H4 (cell line): ENCODE results near the gene PPP4R4. TPM values are rescaled to one million over a fixed set of nuclear protein-coding genes. Genes with fewer than 3 reads are reported as not detected.
"Not testable (repeated sequence)": the region's sequence is repeated elsewhere in the genome, so short reads cannot be mapped to it uniquely, and the experiment has no call there.

ENCODE experiments used
- DNase-seq: peaks from one replicate; pipeline ENCODE4 v3.0.0-alpha.2; 2015; ENCODE audit warnings: low spot score
- total RNA-seq: library from RNA; depleted of rRNA; stranded (reverse); fragments of >200 nt; shearing (Covaris generic); gene quantifications from 2 replicates; pipeline ENCODE4 v1.2.3, GENCODE V29; 2014

The PPP4R4 gene
- total RNA-seq, 1 experiment from 2014 or later = 3.8 TPM

- no peak for DNase-seq
These were observed 30.4 kb upstream of the PPP4R4 start for GRCh38 chr14:94143711-94144110.

- no peak for DNase-seq
These were observed 29.4 kb upstream of the PPP4R4 start for GRCh38 chr14:94144765-94145164.

GRCh38 chr14:94145902-94146527 lies 28.1 kb upstream of the PPP4R4 start:
- DNase-seq = peak; percentile 42

GRCh38 chr14:94152676-94153075 lies 21.4 kb upstream of the PPP4R4 start:
- no peak for DNase-seq

- DNase-seq = no peak
These were observed 20.3 kb upstream of the PPP4R4 start for GRCh38 chr14:94153750-94154342.

GRCh38 chr14:94156143-94156542 lies 18.0 kb upstream of the PPP4R4 start:
- not testable (repeated sequence) for DNase-seq

- no peak for DNase-seq
These were observed 16.9 kb upstream of the PPP4R4 start for GRCh38 chr14:94157197-94157596.

GRCh38 chr14:94158239-94158883 lies 15.8 kb upstream of the PPP4R4 start:
- DNase-seq = no peak

- no peak for DNase-seq
These were observed 13.1 kb upstream of the PPP4R4 start for GRCh38 chr14:94161058-94161457.

- peak; percentile 21 for DNase-seq
These were observed 12.1 kb upstream of the PPP4R4 start for GRCh38 chr14:94161981-94162380.

- no peak for DNase-seq
These were observed 11.7 kb upstream of the PPP4R4 start for GRCh38 chr14:94162466-94162865.

GRCh38 chr14:94163796-94164195 lies 10.3 kb upstream of the PPP4R4 start:
- DNase-seq = no peak

GRCh38 chr14:94164685-94165431 lies 9.3 kb upstream of the PPP4R4 start:
- DNase-seq = no peak

- no peak for DNase-seq
These were observed 8.4 kb upstream of the PPP4R4 start for GRCh38 chr14:94165744-94166143.

GRCh38 chr14:94170136-94170535 lies 4.0 kb upstream of the PPP4R4 start:
- DNase-seq = no peak

- DNase-seq = no peak
These were observed 2.9 kb upstream of the PPP4R4 start for GRCh38 chr14:94171208-94171607.

- no peak for DNase-seq
These were observed 1.6 kb upstream of the PPP4R4 start for GRCh38 chr14:94172545-94172944.

GRCh38 chr14:94173471-94173884 lies 644 bp upstream of the PPP4R4 start:
- DNase-seq = no peak

GRCh38 chr14:94174604-94175010 lies 485 bp downstream of the PPP4R4 start:
- no peak for DNase-seq

GRCh38 chr14:94175011-94175745 lies 1.1 kb downstream of the PPP4R4 start:
- no peak for DNase-seq

- no peak for DNase-seq
These were observed 1.6 kb downstream of the PPP4R4 start for GRCh38 chr14:94175747-94176146.

- no peak for DNase-seq
These were observed 2.7 kb downstream of the PPP4R4 start for GRCh38 chr14:94176808-94177207.
